Chondrocyte (in vitro differentiated cells): ENCODE measurements around the gene FAM76A. TPM values are rescaled to one million over a fixed set of nuclear protein-coding genes. Genes with fewer than 3 reads are reported as not detected.

Source experiments
- DNase-seq: peaks from one replicate; pipeline ENCODE4 v3.0.0; 2021; ENCODE audit warnings: mixed read lengths, low spot score
- H3K27ac Mint-ChIP-seq: one replicate; pipeline ENCODE4 v1.8.0; 2021; ENCODE audit warnings: mild to moderate bottlenecking, moderate library complexity, mixed read lengths; ENCODE audit not compliant: unreplicated experiment
- H3K27me3 Mint-ChIP-seq: 2 replicates; pipeline ENCODE4 v1.8.0; 2021; ENCODE audit warnings: low read depth, mixed read lengths
- H3K36me3 Mint-ChIP-seq: 2 replicates; pipeline ENCODE4 v1.8.0; 2021; ENCODE audit warnings: low read depth, mixed read lengths
- H3K4me1 Mint-ChIP-seq: 2 replicates; pipeline ENCODE4 v1.8.0; 2021; ENCODE audit warnings: low read depth, mild to moderate bottlenecking, mixed read lengths
- H3K4me3 Mint-ChIP-seq: one replicate; pipeline ENCODE4 v1.8.0; 2021; ENCODE audit warnings: mild to moderate bottlenecking, moderate library complexity, mixed read lengths; ENCODE audit not compliant: unreplicated experiment
- H3K9me3 Mint-ChIP-seq: 2 replicates; pipeline ENCODE4 v1.8.0; 2021; ENCODE audit warnings: low read depth, mixed read lengths
- CTCF ChIP-seq: fragments of 200-600 bp; sonication (generic); IDR thresholded peaks from 2 replicates; pipeline ENCODE4 v1.5.0; 2021; ENCODE audit warnings: antibody characterized with exemption, mild to moderate bottlenecking, moderate library complexity
- total RNA-seq: library from RNA; stranded (reverse); gene quantifications from 3 replicates; pipeline ENCODE4 v1.2.1, GENCODE V29; 2021

FAM76A gene
- total RNA-seq, 1 donor from 2014 or later, result 13.6 TPM

- peaks cover 16% of the 10 kb centered on the region for H3K9me3 Mint-ChIP-seq
- H3K27ac Mint-ChIP-seq, result no peak overlapping the region
- H3K27me3 Mint-ChIP-seq, result peaks cover 14% of the 10 kb centered on the region
- DNase-seq, result no peak
- no peaks in the 10 kb centered on the region for H3K4me1 Mint-ChIP-seq
- peaks cover 5% of the 10 kb centered on the region for H3K36me3 Mint-ChIP-seq
- no peak for TF ChIP-seq CTCF
- no peak overlapping the region for H3K4me3 Mint-ChIP-seq
Observed at GRCh38 chr1:27704958-27705357, 20.8 kb upstream of the FAM76A start.

GRCh38 chr1:27705545-27705944, 20.2 kb upstream of the FAM76A start:
- H3K9me3 Mint-ChIP-seq, result peaks cover 16% of the 10 kb centered on the region
- H3K4me1 Mint-ChIP-seq, result no peaks in the 10 kb centered on the region
- no peak overlapping the region for H3K4me3 Mint-ChIP-seq
- H3K27ac Mint-ChIP-seq, result no peak overlapping the region
- peaks cover 9% of the 10 kb centered on the region for H3K27me3 Mint-ChIP-seq
- peaks cover 5% of the 10 kb centered on the region for H3K36me3 Mint-ChIP-seq
- DNase-seq, result no peak
- no peak for TF ChIP-seq CTCF

- H3K4me3 Mint-ChIP-seq, result no peak overlapping the region
- H3K27me3 Mint-ChIP-seq, result peaks cover 5% of the 10 kb centered on the region
- no peak for DNase-seq
- H3K36me3 Mint-ChIP-seq, result peaks cover 2% of the 10 kb centered on the region
- peaks cover 8% of the 10 kb centered on the region for H3K9me3 Mint-ChIP-seq
- no peak overlapping the region for H3K27ac Mint-ChIP-seq
- no peaks in the 10 kb centered on the region for H3K4me1 Mint-ChIP-seq
- TF ChIP-seq CTCF, result no peak
Observed at GRCh38 chr1:27710574-27710973, 15.2 kb upstream of the FAM76A start.

GRCh38 chr1:27713139-27713725, 12.5 kb upstream of the FAM76A start:
- Mint-ChIP-seq H3K36me3 (peaks cover 6% of the 10 kb centered on the region), H3K4me3 (no peak overlapping the region), H3K9me3 (peaks cover 16% of the 10 kb centered on the region), H3K27ac (no peak overlapping the region), H3K4me1 (no peaks in the 10 kb centered on the region), H3K27me3 (peaks cover 19% of the 10 kb centered on the region)
- no peak for DNase-seq
- no peak for TF ChIP-seq CTCF

GRCh38 chr1:27713869-27714513, 11.8 kb upstream of the FAM76A start:
- no peak for DNase-seq
- no peak for TF ChIP-seq CTCF
- Mint-ChIP-seq H3K4me1 (no peaks in the 10 kb centered on the region), H3K4me3 (no peak overlapping the region), H3K9me3 (peaks cover 11% of the 10 kb centered on the region), H3K27me3 (peaks cover 19% of the 10 kb centered on the region), H3K36me3 (peaks cover 6% of the 10 kb centered on the region), H3K27ac (no peak overlapping the region)
